Retina (tissue), 1 donor: ENCODE measurements around the gene CDKN2AIPNL.
"Not testable (repeated sequence)": the region's sequence is repeated elsewhere in the genome, so short reads cannot be mapped to it uniquely, and the experiment has no call there.

Experiments used
- DNase-seq: peaks from one replicate; pipeline ENCODE4 v3.0.0-alpha.2; 2016

The CDKN2AIPNL gene

DNA sequence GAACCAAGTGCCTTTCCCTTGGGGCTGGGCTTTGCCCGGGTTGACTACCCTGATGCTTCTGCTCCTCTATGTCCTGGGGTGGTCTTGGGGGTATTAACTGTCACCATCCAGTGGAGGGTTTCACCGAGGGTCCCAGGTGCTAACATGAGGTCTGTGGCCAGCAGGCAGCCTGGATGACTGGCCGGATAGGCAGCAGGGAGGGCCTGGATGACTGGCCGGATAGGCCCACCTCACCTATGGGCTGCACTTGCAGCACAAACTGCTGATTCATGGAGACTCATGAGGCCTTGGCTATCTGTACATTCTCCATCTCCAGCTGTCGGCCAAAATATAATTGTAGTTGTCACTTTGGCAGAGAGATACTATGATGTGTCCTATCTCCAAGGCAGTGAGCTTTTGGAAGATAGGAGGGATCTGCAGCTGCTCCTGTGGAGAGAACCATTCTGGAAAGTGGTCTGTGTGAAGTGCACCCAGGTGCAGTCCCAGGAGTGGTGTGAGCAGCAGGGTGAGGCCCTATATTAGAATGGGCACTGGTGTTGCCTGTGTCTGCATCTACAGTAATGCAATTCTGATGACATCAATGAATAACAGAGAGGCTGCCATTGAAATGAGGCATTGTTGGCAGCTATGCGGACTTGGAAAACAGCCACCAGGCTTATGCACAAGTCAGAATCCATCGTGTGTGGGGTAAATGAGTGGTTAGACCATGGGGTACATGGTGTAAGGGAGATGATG, 26.3 kb upstream of the CDKN2AIPNL start:
- no peak for DNase-seq

DNA sequence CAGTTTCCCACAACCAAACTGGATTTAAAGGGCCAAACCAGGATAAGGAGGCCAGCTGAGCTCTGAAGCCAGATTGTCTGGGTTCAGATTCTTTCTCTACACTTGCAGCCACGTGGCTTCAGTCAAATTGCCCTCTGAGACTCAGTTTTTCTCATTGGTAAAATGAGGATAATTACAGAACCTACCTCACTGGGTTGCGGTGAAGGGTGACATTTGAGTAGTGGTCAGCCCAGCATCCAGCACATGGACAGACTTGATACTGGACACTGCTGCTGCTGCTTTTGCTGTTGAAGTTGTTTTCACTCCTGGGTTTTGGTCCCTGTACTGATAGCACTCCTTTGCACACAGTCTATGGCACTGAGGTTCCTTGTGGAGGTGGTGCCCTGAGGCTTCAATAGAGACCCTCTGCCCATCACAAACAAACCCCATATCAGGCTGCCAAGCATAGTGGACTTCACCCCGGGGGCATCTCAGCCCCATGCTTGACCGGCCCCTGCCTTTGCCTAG, 25.7 kb upstream of the CDKN2AIPNL start:
- no peak for DNase-seq

DNA sequence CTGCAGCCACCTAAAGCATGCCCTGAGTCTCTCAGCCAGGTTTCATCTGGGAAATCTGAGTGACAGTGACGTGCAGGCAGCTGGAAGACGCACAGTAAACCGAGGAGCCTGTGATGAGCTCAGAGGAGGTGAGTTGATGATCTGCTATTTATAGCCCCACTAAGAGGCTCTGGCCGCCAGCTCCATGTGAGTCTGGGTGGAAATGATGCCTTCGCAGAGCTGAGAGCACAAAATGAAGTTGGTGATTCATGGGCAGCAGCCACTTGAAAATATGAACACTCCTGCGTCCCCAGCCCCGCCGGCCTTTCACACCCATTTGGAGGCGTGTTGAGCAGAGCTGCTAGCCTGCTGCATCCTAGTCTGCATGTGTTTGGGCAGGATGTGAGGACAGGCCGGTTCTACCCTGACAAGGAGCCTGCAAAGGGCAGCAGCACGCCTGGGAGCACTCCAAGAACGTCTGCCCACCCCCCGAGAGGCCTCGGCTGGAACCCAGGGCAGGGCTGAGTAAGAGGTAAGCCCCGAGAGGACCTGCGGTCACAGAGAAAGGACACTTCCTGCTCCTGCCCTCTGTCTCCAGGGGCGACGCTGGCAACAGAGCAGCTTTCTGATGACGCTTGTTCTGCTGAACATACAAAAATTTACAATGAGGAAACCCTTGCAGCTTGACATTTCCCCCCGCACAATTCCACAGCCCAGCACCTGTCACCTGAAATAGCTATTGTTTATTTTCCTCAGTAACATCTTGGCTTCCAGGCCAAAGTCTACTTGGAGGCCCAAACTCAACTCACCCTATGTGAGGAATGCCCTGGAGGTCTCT, 25.1 kb upstream of the CDKN2AIPNL start:
- peak; percentile 39 for DNase-seq

- no peak for DNase-seq
Observed at GRCh38 chr5:134435560-134435959, 23.9 kb upstream of the CDKN2AIPNL start.

GRCh38 chr5:134432677-134433359, 21.1 kb upstream of the CDKN2AIPNL start:
- DNase-seq, result no peak

DNA sequence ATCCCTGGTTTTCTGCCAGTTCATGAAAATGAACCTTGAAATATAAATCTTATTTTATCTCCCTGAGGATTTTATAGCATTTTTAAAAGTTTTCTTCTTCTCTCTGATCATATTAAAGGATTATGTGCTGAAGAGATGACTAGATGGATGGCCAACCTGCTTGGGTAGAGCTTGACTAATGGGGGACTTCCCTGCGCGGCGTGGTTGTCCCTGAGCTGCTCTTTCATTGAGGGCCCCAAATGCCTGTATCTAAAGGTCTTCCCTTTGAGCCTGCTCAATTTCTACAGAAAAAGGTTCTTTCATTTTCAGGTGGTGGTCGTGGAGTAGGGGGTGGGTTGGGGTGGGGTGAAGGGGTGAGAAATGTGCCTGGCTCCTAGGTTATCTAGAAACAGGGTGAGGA, 20.5 kb upstream of the CDKN2AIPNL start:
- no peak for DNase-seq

DNA sequence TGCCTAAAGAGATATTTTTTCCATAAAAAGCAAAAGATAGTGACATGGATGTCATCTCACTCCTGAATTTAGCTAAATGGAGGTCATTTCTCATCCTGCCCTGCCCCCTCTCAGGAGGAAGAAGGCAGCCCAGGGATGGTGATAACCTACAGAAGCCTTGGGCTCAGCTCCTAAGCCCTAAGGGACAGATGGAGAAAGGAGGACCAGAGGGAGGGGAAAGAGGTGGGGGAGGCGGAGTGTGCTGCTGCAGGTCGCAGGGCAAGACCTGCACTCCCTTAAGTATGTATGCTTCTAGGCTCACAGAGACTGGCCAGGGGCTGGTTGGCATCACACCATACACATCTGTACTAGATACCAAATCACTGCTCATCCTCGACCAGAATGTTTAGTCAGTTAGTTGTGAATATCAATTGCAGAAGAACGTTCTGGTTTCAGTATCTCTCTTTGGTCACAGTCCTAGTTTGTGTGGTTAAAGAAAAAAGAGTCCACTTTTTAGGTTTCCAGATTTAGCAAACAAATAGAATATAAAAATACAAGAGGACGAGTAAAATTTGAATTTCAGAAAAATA, 18.4 kb upstream of the CDKN2AIPNL start:
- DNase-seq, result no peak

- no peak for DNase-seq
Observed at GRCh38 chr5:134427540-134428041, 15.9 kb upstream of the CDKN2AIPNL start.

GRCh38 chr5:134426361-134426760, 14.7 kb upstream of the CDKN2AIPNL start:
- no peak for DNase-seq

- no peak for DNase-seq
Observed at GRCh38 chr5:134423376-134423775, 11.7 kb upstream of the CDKN2AIPNL start.

GRCh38 chr5:134422791-134423365, 11.2 kb upstream of the CDKN2AIPNL start:
- DNase-seq, result no peak

GRCh38 chr5:134421038-134421437, 9.4 kb upstream of the CDKN2AIPNL start:
- not testable (repeated sequence) for DNase-seq

DNA sequence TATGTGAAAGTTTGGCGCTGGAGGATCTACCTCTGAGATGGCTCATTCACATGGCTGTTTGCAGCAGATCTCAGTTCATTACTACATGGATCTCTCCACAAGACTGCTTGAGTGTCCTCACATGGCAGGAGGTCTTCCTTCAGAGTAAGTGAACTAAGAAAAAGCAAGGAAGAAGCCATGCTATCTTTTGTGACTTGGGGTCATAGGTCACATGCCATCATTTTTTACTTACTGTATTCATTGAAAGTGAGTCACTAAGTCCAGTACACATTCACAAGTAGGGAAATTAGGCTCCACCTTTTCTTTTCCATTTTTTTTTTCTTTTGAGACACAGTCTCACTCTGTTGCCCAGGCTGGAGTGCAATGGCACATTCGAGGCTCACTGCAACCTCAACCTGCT, 8.7 kb upstream of the CDKN2AIPNL start:
- no peak for DNase-seq

GRCh38 chr5:134418958-134419357, 7.3 kb upstream of the CDKN2AIPNL start:
- DNase-seq, result no peak

DNA sequence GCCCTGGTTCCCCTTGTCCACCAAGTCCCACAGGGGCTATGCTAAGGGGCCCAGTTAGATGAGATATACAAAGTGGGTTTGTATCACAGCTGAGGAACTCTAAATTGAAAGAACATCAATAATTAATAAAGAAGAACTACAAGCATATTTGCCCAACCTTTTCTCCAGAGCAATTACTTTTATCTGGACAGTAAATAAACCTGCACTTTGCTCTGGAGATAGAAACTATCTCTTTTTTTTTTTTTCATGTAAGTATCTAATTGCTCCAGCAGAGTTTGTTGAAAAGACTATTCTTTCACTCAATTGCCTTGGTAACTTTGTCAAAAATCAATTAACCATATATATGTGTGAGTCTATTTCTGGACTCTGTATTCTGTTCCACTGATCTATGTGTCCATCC, 6.0 kb upstream of the CDKN2AIPNL start:
- DNase-seq, result no peak

GRCh38 chr5:134413046-134413445, 1.4 kb upstream of the CDKN2AIPNL start:
- no peak for DNase-seq

- DNase-seq, result no peak
Observed at GRCh38 chr5:134411228-134411545, 494 bp downstream of the CDKN2AIPNL start.

GRCh38 chr5:134410822-134411221, 859 bp downstream of the CDKN2AIPNL start:
- no peak for DNase-seq

- DNase-seq, result no peak
Observed at GRCh38 chr5:134409321-134409720, 2.4 kb downstream of the CDKN2AIPNL start.

- no peak for DNase-seq
Observed at GRCh38 chr5:134406390-134406789, 5.3 kb downstream of the CDKN2AIPNL start.

- DNase-seq, result no peak
Observed at GRCh38 chr5:134403951-134404350, 7.7 kb downstream of the CDKN2AIPNL start.

GRCh38 chr5:134398609-134399155, 13.0 kb downstream of the CDKN2AIPNL start:
- DNase-seq, result no peak
